GM12864 (cell line): Measurements from ENCODE around the gene CCDC85C.

Experiments used
- DNase-seq: peaks from one replicate; pipeline ENCODE4 v3.0.0-alpha.2; 2011; ENCODE audit warnings: low read depth
- H3K4me3 ChIP-seq: 2 replicates; pipeline ENCODE4 v1.5.1; 2011; ENCODE audit warnings: mild to moderate bottlenecking, low read depth, low read length, control low read depth
- TF ChIP-seq, protein P1 (sequence below): IDR thresholded peaks from 2 replicates; pipeline ENCODE4 v1.5.1; 2011; ENCODE audit warnings: low read depth, mild to moderate bottlenecking, moderate library complexity, low read length, control low read depth, inconsistent platforms; ENCODE audit errors: missing control alignments

The CCDC85C gene

DNA sequence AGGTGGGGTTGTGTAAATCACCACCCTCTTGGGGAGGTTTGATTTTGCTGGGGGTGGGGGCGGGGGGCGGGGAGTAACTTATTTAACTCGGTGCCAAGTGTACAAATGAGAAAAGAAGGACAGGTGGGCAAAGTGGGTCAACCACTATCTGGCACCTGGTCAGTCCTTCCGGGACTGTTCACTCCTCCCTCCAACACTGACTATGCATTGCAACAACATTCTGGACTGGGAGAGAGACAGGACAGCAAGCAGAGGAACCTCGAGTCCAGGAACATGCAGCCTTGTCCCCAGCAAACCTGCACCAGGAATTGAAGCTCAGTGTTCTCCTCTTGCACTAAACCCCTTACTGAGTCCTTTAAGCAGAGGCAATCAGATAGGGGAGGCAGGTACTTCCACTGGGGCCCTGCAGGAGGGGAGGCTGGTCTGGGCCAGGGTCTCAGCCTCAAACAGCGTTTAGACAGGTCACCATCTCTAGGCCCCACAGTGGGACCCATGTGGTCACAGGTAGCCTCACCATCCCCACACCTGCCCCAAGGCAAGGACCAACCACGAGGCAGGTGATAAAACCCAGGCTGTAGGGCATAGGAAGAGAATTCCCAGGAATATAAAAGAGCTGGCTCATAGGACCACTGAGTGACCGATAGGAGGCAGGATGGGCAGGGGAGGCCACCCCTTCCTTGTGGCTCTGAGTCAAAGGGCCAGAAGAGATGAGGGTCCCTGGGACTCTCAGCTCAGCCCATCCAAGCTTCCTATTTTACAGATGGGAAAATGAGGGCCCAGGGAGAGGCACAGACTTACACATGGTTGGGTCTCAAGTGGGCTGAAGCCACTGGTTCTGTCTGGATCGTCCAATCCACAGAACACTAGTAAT is 9.8 kb downstream of the CCDC85C start:
- no peak for DNase-seq
- H3K4me3 ChIP-seq = no peak overlapping the region
- TF ChIP-seq, protein P1, sequence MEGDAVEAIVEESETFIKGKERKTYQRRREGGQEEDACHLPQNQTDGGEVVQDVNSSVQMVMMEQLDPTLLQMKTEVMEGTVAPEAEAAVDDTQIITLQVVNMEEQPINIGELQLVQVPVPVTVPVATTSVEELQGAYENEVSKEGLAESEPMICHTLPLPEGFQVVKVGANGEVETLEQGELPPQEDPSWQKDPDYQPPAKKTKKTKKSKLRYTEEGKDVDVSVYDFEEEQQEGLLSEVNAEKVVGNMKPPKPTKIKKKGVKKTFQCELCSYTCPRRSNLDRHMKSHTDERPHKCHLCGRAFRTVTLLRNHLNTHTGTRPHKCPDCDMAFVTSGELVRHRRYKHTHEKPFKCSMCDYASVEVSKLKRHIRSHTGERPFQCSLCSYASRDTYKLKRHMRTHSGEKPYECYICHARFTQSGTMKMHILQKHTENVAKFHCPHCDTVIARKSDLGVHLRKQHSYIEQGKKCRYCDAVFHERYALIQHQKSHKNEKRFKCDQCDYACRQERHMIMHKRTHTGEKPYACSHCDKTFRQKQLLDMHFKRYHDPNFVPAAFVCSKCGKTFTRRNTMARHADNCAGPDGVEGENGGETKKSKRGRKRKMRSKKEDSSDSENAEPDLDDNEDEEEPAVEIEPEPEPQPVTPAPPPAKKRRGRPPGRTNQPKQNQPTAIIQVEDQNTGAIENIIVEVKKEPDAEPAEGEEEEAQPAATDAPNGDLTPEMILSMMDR = no peak

DNA sequence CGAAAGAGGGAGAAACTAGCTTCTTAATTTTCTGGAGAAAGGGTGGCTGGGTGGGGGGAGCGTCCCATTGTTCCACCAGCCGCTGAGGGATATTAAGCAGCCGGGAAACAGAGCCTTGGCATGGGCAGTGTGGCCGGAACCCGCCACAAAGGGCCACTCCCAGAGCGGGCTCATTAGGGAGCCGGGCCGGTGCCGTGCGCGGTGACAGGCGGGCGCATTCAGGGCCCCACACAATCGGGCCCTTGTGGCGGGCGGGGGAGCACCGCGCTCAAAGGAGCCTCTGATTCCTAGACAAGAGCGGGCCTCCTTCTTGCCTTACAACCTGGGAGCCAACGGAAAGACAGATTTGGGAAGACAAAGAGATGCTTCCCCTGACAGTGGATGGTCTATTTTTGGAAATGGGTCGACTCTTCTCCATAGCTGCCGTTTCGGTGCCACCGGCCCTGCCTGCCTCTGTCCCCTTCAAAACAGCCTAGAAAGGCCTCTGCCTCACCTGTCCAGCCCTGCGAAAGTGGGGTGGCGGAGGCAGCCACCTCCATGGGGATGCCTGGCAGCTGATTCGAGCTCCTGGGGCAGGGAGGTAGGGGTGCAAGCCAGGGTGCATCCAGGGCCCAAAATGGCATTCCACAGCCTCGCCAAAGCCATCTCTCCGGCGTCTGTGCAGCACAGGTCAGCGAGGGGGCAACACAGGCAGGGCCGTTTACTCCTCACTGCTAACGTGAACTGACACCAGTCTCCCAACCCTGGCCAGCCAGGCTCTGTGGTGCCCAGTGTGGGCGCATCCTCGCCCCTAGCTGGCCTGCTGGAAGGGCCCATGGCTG is 10.9 kb downstream of the CCDC85C start:
- no peak overlapping the region for H3K4me3 ChIP-seq
- DNase-seq = no peak
- TF ChIP-seq, protein P1 = no peak

DNA sequence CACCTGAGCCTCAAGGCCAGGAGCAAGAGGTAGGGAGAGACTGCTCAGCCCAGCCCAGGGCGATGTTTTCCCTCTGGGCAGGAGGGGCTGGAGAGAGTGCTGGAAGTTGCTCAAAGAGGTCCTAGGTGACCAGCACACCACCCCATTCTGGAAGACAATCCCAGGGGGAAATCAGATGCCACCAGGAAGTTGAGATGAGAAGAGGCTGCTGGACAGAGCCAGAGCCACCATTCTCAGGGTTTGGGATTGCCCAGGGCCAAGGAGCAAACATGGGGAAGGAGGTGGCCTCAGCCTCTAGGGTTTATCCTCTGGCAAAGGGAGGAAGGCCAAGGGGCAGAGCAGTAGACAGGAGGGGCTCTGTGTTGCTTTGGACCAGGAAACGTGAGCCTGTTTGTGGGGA is 11.6 kb downstream of the CCDC85C start:
- no peak overlapping the region for H3K4me3 ChIP-seq
- no peak for DNase-seq
- TF ChIP-seq, protein P1 = no peak

DNA sequence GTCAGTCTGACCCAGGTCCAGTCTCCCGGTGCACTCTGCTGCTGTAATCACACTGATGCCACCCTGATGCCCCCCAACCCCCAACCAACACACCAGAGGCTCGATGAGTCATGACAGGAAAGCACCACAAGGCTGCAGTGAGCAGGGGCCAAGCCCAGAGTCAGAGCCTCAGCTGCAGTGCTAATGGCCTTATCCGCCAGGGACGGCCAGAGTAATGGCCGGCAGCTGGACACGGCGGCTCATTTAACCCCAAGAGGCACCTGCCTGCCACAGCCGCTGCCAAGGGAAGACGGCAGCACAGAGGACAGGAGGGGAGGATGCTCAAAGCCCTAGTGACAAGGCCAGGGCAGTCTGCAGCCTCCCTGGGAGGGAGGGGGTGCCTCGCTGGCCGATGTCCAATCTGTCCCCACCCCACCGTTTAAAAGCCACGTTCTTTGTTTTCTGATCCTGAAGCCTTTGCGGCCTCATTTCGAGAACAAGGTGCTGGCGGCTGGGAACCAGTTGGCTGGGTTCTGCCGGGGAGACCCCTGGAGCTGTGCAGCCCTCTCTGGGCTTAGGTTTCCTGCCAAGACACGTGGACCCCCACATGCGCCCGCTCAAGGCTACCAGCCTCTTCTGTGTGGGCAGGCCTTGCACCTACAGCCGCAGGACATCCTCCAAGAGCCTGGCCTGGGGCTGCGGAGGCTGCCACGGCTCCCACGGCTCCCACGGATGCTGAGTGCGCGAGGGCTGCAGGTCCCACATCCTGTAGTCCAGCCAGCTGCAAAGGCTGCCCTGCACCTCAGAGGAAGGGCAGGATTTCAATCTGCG is 13.1 kb downstream of the CCDC85C start:
- DNase-seq = no peak
- no peak overlapping the region for H3K4me3 ChIP-seq
- TF ChIP-seq, protein P1 = no peak

DNA sequence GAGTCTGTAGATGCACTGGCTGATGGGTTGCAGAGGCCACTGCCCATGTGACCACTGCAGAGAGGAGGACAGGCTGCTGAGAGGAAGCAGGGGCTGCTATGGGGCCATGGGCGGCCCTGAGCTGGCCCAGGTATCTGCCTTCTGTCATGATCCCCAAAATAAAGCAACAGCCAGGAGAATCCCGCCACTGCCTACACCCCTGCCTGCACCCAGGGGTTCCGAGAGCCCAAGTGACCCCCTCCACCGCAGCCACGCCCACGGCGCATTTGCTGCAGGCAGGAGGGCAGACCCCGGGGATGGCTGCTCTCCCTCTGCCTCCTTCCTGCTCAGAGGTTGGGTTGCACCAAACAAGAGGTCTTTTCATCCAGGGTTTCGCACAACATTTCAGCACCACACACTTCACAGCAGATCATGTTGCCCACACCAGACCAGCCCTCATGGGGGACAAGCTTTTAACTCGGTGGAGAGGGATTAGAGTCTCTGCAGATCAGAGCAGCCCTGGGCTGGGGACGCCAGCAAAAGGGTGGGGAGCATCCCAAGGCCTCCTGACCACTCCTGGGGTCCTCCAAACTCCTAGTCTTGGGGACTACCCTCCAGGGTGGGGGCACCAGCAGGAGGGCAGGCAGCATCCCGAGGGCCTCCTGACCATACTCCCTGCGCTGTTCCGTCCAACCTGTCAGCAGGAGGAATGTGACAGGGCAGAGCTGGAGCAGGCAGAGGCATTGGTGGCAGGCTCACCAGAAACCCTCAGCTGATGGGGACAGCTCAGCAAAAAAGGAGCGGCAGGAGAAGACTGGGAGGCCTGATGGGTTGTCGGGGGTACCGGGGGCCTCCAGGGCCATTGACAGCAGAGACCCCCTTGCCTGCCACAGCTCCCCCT is 14.1 kb downstream of the CCDC85C start:
- TF ChIP-seq, protein P1 = no peak
- DNase-seq = no peak
- no peak overlapping the region for H3K4me3 ChIP-seq

DNA sequence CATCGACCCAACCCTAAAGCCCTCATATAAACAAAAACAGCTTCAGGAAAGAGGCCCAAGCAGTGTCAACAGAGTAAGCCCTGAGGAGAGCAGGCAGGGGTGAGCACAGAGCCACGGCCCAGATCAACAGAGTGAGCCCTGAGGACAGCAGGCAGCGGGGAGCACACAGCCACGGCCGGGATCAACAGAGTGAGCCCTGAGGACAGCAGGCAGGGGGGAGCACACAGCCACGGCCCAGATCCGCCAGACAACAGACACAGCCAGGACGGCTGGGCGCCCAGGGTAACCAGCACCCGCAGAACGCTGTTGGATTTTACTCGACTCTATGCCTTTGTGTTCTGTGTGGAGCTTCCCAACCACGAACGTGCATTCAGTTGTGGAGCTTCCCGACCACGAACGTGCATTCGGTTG is 15.0 kb downstream of the CCDC85C start:
- TF ChIP-seq, protein P1 = no peak
- no peak for DNase-seq
- no peak overlapping the region for H3K4me3 ChIP-seq
